Stimulated activated CD8-positive, alpha-beta memory T cell treated with anti-CD3 and anti-CD28 coated beads, Interleukin-12 subunit alpha, Interleukin-12 subunit beta, amount 100 ng/mL, for 24 hours (primary cell): ENCODE data around the gene EPO.
"Not testable (repeated sequence)": the region's sequence is repeated elsewhere in the genome, so short reads cannot be mapped to it uniquely, and the experiment has no call there.

Source experiments
- DNase-seq: peaks from one replicate; pipeline ENCODE4 v3.0.0-alpha.2; 2020; ENCODE audit errors: extremely low read depth

The EPO gene

DNA sequence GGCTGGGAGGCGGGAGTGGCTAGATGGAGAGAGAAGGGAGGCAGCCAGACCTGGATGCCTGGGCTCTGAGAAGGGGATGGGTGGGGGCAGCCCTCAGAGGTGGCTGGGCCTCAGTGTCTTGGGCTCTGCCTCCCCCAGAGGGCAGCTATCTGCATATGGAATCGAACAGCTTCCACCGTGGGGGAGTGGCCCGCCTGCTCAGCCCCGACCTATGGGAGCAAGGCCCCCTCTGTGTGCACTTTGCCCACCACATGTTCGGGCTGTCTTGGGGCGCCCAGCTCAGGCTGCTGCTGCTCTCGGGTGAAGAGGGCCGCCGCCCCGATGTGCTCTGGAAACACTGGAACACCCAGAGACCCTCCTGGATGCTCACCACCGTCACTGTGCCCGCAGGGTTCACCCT is 16.4 kb downstream of the EPO start:
- DNase-seq: no peak

DNA sequence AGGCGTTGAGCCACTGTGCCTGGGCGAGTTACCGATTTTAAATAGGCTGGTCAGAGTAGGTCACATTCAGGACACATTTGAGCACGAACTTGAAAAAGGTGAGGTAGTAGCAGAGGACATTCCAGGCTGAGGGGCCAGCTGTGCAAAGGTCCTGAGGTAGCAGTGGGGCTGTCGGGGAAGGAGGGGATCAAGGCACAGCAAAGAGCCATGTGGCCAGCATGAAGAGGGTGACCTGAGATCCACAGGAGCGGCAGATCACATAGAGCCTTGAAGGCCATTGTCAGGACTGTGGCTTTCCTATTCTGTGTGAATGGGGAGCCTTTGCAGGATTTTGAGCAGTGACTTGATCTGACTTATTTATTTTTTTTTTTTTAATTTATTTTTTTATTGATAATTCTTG is 19.7 kb downstream of the EPO start:
- DNase-seq: no peak

- DNase-seq: no peak
Observed at GRCh38 chr7:100744605-100745004, 24.3 kb downstream of the EPO start.

GRCh38 chr7:100745184-100745583 is 24.9 kb downstream of the EPO start:
- no peak for DNase-seq

- no peak for DNase-seq
Observed at GRCh38 chr7:100752994-100753393, 32.7 kb downstream of the EPO start.

DNA sequence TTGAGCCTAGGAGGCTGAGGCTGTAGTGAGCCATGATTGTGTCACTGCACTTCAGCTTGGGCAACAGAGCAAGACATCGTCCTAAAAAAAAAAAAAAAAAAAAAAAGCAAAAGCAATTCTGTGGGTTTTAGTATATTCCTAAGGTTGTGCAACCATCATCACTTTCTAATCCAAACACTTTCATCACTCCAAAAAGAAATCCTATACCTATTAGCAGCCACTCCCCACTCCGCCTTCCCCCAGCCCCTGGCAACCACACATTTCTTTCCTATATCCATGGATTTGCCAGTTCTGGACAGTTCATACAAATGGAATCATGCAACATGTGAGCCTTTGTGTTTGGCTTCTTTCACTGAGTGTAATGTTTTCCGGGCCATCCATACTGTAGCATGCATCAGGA is 33.5 kb downstream of the EPO start:
- no peak for DNase-seq

DNA sequence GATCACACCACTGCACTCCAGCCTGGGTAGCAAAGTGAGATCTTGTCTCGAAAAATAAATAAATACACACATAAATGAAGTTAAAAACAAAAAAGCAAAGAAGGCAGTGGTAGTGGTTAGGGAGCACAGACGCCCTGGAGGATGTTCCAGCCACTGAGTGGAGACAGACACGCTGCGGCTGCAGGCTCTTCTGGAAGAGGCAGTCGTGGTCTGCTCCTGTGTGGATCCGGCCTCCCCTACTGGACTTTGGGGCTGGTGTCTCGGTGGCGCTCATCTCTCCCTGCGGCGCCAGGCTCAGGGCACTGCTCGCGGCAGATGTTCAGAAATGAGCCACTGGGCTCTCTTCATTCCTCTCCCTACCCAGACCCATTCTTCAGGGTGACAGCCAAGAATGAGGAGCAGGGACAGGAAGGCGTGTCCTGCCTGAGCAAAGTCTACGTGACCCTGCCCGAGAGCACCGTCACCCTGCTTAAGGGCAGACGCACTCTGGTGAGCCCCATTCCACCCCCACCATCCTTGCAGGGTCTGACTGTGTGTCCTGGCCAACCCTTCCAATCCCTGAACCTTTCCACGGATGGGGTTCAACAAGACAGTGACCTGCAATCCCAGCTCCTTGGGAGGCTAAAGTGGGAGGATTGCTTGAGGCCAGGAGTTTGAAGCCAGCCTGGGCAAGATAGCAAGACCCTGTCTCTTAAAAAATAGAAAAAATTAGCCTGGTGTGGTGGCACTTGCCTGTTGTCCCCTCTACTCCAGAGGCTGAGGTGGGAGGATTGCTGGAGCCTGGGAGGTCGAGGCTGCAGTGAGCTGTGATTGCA is 39.3 kb downstream of the EPO start:
- no peak for DNase-seq

- not testable (repeated sequence) for DNase-seq
Observed at GRCh38 chr7:100762841-100763240, 42.6 kb downstream of the EPO start.

DNA sequence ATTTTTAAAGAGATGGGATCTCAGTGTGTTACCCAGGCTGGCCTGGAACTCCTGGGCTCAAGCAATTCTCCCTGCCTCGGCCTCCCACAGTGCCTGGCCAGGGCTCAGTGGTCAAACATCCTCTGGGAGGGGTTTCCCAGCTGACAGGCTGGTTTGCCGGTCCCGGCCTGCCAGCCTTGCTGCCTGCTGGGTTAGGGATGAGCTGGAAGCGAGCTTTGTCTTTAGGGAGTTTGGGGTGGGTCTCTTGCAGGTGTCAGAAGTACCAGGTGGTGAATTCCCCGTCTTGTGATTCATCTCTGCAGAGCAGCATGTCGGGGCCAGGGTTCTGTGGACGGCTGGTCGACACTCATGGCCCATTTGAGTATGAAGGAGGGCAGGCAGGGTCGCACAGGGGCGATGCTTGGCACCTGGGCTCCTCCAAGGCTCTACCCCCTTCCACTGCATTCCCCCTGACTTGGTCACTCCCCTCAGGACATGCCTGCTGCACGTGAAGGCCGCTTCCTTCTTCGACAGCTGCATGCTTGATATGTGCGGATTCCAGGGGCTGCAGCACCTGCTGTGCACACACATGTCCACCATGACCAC is 43.4 kb downstream of the EPO start:
- DNase-seq: no peak

DNA sequence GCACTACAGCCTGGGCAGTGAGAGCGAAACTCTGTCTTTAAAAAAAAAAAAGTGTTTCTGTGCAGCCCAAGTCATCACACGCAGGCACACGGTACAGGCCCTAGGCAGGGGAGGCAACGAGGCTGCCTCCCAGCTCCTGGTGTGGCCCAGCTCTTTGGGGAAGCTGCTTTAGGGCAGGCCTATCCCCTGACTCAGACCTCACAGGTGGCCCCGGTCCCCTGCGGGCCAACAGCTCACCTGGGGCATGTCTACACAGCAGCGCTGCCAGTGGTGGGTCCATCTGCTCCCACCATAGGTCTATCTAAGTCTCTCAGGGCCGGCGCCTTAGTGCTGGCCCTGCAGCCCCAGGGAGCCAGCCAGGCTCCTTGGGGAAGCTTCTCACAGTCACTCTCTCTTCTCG is 44.6 kb downstream of the EPO start:
- no peak for DNase-seq

GRCh38 chr7:100765250-100765649 is 45.0 kb downstream of the EPO start:
- no peak for DNase-seq

GRCh38 chr7:100768784-100769183 is 48.5 kb downstream of the EPO start:
- no peak for DNase-seq
